HG02571 (cell line): Measurements from ENCODE around the gene SPECC1L.

Source experiments
- ATAC-seq: cut with Tn5 transposase; IDR thresholded peaks from one replicate; pipeline ENCODE4 v1.9.1; 2021; ENCODE audit warnings: mild to moderate bottlenecking, moderate library complexity; ENCODE audit not compliant: unreplicated experiment

SPECC1L gene

DNA sequence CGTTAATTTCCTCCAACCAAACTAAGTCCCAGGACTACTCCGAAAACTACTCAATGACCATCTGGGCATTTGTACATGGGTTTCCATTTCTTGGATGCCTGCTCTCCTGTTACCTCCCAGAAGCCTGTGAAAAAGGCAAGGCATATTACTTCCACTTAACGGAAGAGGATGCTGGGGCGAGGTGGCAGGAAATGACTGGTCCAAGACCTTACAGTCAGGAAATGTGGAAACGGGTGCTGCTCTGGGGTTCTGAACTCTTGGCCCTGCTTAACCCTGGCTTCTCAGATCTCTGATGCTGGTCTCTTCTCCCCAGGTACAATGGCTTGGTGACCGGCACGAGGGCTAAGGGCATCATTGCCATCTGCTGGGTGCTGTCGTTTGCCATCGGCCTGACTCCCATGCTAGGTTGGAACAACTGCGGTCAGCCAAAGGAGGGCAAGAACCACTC is 169.7 kb downstream of the SPECC1L start:
- no peak for ATAC-seq

DNA sequence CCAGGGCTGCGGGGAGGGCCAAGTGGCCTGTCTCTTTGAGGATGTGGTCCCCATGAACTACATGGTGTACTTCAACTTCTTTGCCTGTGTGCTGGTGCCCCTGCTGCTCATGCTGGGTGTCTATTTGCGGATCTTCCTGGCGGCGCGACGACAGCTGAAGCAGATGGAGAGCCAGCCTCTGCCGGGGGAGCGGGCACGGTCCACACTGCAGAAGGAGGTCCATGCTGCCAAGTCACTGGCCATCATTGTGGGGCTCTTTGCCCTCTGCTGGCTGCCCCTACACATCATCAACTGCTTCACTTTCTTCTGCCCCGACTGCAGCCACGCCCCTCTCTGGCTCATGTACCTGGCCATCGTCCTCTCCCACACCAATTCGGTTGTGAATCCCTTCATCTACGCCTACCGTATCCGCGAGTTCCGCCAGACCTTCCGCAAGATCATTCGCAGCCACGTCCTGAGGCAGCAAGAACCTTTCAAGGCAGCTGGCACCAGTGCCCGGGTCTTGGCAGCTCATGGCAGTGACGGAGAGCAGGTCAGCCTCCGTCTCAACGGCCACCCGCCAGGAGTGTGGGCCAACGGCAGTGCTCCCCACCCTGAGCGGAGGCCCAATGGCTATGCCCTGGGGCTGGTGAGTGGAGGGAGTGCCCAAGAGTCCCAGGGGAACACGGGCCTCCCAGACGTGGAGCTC is 170.2 kb downstream of the SPECC1L start:
- no peak for ATAC-seq

DNA sequence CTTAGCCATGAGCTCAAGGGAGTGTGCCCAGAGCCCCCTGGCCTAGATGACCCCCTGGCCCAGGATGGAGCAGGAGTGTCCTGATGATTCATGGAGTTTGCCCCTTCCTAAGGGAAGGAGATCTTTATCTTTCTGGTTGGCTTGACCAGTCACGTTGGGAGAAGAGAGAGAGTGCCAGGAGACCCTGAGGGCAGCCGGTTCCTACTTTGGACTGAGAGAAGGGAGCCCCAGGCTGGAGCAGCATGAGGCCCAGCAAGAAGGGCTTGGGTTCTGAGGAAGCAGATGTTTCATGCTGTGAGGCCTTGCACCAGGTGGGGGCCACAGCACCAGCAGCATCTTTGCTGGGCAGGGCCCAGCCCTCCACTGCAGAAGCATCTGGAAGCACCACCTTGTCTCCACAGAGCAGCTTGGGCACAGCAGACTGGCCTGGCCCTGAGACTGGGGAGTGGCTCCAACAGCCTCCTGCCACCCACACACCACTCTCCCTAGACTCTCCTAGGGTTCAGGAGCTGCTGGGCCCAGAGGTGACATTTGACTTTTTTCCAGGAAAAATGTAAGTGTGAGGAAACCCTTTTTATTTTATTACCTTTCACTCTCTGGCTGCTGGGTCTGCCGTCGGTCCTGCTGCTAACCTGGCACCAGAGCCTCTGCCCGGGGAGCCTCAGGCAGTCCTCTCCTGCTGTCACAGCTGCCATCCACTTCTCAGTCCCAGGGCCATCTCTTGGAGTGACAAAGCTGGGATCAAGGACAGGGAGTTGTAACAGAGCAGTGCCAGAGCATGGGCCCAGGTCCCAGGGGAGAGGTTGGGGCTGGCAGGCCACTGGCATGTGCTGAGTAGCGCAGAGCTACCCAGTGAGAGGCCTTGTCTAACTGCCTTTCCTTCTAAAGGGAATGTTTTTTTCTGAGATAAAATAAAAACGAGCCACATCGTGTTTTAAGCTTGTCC is 171.0 kb downstream of the SPECC1L start:
- ATAC-seq = no peak

DNA sequence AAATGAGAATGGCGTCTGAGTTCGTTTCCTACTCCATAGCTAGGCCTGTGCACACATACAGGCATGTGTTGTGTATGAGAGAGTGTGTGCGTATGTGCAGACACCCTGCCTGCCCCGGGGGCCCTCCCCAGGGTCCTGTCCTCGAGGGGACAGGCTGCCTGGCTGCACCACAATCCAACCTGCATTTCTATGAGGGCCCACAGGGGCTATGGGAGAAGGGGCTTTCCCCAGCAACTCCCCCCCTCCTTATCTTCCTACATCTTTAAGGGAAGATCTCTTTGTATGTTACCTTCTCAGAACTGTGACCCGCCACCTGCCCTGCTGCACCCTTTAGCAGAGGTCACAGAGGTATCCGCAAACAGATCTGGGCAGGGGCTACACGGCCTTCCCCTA is 171.7 kb downstream of the SPECC1L start:
- no peak for ATAC-seq

DNA sequence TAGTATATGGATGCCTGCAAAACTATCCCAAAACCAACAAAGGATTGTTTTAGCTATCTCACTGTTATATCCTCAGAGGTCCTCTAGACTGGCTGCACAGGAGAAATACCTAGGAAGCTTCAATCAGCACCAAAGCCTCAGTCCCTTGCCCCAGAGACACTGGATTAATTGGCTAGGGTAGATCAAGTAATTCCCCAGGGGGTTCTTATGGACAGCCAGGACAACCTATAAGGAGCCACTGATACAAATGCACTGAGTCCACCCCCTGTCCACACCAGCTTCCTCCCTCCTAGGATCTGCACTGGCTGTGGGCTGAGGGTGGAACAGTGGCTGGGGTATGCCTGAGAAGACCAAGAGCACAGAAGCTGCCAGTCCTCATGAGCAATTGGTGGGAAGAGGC is 173.0 kb downstream of the SPECC1L start:
- no peak for ATAC-seq

DNA sequence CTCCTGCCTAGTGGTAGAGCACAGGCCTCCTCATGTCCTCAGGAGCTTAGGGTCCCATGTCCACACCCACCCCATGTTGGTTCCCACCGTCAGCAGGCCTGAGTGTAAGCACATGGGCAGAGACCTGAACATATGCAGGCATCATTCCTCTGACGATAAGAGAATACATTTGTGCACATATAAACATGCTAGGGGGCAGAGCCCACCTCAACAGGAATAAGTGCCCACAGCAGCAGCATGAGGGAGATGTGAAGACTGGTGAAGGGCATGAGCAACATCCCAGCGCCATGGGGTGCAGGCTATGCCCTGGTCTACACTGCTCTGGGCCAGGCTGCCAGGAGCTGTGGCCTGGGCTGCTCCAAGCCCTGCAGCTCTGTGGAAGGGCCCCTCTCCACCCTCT is 173.6 kb downstream of the SPECC1L start:
- ATAC-seq = no peak

DNA sequence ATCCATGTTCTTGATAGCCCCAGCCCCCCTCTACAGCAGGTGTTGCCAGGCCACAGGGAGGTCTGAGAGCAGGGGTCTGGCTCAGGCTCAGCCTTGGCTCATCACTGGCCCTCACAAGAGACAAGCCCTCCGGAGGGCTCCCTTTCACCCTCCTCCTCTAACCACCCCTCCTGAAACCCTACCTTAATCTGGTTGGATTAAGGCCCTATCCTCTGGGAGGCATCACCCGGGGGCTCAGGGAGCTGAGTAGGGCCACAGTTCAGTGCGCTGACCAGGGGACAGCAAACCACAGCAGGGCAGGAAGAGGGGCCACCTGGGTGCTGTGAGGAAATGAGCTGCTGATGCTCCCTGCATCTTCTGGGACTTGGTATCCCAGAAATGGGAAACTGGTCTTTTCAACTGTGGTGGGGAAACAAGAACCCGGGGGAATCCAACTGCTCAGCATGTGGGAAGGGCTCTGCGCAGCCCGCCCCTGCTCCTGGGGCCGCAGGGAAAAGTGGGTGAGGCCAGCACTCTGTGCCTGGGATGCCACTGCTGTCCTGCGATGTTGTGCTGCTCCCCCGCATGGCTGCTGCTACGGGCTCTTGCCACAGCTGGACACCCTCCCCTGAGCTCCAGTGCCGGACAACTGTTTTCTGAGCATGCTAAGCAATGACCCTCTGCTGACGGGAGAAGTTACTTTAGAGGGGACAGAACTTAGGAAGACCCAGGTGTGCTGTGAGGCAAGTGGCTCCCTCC is 174.3 kb downstream of the SPECC1L start:
- ATAC-seq = no peak

DNA sequence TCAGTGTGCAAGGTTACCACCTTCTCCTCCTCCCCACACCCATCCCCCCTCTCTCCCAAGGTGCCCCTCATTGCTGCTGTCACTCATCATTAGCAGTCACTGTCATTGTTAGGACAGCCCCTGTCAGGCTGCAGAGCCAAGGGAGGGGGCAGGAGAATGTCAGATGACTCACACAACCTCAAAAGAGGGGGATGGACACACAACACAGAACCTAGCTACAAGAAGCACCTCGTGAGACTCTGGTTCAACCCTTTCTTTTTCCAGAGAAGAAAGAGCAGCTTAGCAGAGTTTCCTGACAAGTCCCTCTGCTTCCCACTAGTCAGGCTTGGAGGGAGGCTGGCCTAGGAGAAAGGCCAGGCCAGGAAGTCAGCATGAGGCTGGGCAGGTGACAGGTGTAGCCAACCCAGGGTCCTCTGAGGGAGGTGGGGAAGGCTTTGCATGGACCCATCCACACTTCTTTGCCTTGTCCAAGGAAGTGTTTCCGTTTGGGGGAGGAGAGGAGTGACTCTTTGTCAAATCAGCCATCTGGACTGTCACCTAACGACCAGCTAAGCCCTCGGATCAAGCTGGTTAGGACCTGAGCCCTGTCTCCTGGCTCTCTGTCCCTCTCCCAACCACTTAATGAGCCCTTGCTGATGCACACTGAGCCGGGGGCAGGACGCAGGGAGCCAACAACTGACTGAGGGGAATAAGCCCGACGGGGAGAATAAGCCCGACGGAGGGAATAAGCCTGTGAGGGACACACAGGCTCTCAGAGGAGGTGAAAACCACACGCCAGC is 175.0 kb downstream of the SPECC1L start:
- ATAC-seq = no peak

DNA sequence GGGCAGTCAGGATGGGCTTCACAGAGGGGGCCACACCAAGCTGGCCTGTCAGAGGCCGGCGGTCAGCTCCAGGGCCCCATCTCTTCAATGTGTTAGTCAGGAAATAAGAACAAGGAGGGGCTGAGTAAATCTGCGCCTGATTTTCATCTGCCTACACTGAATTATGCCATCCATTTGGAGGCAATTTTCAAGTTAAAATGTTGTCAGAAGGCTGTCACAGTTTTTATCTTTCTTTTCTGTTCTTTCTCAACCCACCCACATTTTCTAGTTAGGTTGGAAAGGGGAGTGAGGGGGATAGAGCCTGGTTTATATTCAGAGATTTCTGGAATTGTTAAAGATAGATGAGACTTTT is 175.6 kb downstream of the SPECC1L start:
- ATAC-seq = no peak

DNA sequence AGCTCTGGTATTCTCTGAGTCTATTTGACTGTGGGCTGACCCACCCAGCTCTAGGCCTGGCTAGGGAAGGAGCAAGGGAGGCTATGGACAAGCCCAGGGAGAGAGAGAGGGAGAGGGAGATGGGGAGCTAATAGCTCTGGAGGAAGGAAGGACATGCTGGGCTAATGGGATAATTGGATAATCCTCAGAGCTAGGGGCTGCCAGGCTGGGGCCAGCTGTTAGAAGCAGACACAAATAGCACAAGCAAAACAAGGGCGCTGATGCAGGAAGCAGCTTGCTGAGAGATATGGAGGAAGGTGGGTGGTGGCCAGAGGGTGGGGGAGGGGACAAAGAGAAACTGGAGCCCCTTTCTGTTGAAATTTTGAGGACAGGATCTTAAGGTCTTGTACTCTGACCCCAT is 180.0 kb downstream of the SPECC1L start:
- ATAC-seq = no peak

DNA sequence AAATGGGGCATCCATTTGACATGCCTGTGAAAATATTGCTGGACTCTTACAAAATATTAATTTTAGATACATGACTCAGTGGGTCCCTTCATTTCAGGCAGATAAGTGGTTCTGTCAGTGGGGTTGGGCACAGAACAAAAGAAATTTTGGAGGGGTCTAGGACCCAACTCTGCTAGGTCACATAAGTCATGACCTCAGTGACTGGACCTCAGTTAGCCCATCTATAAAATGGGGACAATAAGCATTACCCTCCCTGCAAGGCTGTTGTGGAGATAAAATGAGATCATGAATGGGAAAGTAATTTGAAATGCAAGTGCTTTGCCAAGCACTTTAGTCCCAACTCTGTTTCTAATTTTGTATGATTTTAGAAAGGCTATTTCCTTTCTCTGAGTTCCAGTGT is 180.5 kb downstream of the SPECC1L start:
- no peak for ATAC-seq

DNA sequence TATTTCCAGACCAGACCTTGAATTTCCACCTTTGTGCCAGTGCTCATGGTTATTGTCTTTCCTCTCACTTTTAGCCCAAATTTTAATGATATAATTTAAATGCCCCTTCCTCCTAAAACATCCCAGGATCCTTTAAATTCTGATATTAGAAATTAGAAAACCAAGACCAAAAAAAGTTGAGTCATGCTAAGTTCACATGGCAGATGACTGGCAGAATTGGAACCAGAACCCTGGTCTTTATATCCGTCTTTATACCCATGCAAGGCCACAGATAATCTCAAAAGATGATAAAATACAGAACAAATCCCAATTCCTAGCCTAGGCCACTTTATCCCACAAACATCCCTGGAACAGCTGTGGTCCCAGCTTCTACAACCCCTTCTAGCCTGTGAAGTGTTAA is 183.2 kb downstream of the SPECC1L start:
- ATAC-seq = no peak

DNA sequence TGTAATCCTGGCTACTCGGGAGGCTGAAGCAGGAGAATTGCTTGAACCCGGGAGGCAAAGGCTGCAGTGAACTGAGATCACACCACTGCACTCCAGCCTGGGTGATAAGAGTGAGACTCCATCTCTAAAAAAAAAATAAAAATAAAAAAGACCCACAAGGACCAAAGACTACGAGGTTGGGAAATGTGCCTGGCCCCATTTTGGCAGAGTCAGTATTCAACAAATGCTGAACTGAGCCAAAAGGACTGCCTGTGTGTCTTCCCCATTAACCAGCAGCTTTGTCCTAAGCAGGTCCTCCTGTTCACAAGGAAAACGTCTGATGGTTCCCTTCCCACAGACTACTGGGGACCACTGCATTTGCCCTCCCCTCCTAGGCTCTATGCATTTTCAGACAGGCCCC is 184.4 kb downstream of the SPECC1L start:
- no peak for ATAC-seq

DNA sequence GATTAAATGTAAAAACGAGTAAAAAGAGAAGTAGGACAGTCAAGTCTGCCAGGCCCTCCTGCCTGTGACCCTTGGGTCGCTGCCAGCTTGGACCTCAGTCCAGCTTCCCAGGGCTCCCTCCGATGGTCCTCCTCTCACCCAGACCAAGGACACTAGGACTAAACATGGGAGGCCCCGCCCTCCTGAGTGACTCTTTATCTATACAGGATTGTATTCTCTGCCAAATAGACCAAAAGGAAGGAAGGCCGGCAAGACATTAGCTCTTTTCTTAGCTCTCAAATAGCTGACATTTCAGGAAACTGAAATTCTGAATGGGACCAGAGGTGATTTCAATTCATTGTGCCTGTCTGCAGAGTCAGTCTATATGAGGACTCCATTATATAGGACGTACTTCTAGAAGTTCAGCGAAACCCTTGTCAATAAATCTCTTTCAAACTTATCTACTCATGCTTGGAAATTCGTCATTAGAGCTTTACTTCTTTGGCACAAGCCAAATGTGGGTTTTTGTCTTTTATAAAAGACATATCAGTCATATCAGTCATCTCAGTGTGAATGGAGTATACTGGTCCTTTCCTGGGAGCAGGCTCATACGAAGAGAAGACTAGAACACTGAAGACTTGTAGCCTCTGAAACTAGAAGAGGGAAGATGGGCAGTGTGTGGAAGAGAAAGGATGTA is 185.3 kb downstream of the SPECC1L start:
- ATAC-seq = no peak

DNA sequence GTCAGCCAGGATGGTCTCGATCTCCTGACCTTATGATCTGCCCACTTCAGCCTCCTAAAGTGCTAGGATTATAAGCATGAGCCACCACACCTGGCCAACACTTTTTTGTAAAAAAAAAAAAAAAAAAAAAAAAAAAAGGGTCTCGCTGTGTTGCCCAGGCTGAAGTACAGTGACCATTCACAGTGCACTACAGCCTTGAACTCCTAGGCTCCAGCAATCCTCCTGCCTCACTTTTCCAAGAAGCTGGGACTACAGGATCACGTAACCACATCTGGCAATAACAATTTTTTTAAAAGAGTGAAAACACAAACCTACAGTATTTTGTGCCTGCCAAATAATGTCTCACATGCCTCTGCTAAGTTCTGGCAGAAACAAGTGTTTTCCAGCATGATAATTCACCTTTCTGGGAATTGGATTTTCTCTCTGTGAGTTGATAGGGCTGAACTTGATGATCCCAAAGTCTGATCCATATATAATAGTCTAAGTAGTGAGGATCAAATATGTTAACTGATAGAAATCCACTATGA is 187.3 kb downstream of the SPECC1L start:
- no peak for ATAC-seq

DNA sequence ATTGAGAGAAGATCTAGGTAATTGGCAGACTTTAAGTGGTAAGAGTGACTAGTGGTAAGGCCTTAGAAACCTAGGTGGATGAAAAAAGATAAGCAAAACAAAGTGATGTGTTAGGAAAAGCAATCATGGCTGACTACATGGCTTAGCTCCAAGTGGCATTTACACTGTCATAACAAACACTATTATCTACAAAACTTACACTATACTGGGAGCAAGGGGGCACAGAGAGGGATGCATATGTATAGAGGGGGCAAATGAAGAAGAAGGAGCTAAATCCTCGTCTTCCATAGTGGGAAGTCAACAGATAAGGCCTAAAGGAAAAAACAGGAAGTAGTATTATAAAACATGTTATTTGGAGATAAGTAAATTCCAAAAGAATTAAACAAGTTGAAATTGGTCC is 189.3 kb downstream of the SPECC1L start:
- ATAC-seq = no peak

DNA sequence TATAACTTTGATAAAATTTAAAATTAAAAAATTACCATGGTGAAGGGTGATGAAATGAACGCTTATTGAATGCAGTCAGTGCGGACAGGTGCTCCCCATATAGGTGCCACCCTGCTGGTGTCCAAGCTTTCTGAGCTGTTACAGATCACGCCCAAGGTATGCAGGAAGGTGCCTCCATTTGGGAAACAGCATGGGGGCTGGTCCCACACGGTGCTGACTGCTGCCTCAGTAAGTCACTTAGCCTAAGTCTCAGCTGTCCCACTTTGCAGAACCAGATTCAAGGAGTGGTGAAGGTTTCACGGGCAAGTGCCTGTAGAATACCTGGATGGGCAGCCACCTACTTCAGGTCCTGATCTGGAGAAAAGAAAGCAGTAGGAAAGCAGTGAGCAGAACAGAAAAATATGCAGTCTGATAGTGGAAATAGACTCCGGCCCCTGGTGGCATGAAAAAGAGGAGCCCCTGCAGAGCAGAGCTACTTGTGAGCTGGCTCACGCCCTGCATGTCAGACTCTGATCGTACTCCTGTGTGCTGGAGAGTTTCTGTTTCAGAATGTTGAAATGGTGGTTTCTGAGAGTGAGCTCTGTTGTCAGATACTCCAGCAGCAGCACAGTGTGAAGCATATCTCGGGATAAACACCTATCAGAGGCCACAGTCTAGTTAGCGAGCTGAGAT is 189.9 kb downstream of the SPECC1L start:
- no peak for ATAC-seq

DNA sequence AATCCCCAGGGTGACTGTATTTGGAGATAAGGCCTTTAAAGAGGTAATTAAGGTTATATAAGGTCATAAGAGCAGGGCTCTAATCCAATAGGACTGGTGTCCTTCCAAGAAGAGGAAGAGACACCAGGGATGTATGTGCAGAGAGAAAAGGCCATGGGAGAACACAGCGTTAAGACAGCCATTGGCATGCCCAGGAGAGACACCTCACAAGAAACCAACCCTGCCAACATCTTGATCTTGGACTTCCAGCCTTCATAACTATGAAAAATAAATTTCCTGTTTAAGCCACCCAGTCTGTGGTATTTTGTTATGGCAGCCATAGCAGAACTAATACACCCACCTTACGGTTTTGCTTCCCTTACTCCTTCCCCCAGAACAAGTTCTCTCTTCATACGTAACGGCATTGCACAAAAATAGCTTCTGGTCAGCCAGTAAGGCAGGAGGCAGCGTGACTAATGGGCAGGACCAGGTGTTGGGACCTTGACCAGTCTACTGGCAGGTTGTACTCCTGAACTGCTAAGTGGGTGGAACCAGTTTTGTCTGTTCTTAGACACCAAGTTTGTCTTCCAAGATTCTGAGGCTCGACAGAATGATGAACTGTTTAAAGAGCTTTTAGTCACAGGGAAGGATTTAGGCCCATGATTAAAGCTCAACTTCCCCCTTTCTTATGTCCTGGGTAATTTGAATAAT is 192.6 kb downstream of the SPECC1L start:
- no peak for ATAC-seq

DNA sequence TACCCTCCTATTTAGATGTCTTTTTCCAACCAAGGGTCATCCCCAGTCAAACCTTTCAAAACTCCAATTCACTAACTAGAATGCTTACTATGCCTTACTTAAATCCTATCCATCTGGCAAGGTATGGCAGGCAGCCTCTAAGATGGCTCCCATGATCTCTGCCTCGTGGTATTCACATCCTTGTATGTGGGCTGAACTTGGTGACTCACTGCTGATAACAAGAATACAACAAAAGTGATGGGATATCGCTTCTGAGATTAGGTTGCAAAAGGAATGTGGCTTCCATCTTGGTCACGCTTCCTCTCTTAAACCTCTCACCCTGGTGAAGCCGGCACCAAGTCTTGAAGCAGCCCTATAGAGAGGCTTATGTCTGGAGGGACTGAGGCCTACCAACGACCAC is 194.9 kb downstream of the SPECC1L start:
- no peak for ATAC-seq
